ENCODE results near the gene RERG. TPM values are rescaled to one million over a fixed set of nuclear protein-coding genes. Genes with fewer than 3 reads are reported as not detected.
A peak's percentile ranks its signal among the peaks of the same experiment; 100 is the strongest.

The RERG gene
- polyA plus RNA-seq, 1 donor = 34.5 TPM

GRCh38 chr12:15192720-15193119, 28.5 kb downstream of the RERG start:
- DNase-seq = no peak

DNA sequence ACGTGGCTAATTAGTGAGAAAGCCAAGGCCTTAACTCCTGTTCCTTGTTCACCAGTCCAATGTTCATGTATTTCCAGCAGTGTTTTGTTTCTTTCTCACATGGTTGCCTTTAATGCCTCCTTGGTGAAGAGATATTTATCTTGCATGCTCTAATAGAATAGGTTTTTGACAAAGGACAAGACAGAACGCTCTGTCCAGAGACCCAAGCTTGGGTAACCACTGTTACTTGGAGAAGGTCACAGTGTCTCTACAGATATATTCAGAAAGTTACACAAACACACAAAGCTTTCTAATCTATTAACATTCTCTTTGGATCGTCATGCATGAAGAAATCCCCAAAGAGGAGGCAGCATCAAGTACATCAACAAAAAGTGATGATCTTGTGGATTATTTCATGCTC, 33.1 kb downstream of the RERG start:
- DNase-seq = no peak

GRCh38 chr12:15186597-15186996, 34.6 kb downstream of the RERG start:
- no peak for DNase-seq

- DNase-seq = no peak
Measured at GRCh38 chr12:15184484-15184883, 36.7 kb downstream of the RERG start.

DNA sequence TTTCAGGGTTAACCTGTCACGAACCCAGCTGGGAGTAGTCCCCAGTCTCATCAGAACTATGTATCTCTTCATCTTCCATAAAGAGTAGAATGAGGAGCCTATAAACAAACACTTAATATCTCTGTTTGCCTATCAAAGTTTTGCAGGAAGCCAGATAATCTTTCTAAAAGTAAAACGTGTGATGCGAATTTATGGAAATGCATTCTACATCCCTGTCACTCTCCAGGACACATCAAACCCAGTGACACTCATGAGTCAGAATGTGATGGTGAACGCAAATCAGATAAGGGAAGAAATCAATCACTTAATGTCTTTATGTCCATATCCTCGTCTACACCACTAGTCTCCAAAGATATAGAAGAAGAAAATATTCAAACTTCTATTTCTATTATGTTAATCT, 37.4 kb downstream of the RERG start:
- DNase-seq = no peak

DNA sequence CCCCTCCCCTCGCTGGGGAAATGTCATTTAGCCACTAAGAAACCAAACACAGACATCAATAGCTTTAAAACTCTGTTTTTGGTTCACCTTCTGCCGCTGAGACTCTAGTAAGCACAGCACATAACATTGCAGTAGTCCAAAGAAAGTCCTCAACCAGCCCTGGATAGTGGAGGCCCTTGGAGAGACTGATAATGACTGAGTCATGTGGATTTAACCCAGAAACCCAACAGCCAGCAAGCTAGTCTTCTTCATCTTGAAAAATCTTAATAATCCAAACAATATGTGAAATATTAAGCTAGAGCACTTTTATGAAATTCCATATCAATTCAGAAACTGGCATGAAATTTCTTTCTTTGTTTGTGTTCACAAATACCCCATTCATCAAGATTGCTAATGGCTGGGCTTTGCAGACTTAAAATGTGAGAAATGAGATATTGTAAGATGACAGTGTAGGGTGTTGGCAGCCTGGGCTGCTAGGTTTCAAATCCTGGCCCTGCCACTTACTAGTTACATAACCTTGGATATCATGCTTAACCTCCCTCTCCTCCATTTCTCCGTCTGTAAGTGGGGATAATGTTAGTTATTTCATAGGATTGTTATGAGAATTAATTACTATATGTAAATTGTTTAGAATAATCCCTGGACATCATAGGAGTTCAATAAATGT, 40.1 kb downstream of the RERG start:
- DNase-seq = no peak

DNA sequence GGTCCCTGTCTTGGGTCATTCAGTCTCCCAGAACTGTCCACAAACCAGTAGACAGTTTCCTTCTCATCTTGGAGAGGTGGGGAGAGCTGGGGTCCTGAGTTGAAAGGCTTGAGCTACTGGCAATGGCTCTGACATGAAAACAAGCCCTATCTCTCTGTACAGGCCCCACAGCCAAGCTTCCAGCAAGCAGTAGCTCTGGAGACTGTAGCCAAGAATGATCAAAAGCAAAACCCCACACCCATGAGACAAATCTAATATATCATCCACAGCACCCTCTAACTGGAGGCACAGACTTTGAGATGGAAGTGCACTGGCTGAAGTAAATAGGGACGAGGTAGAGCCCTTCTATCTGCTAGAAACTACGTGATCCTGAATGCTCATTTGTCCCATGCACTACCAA, 40.9 kb downstream of the RERG start:
- DNase-seq = no peak

- DNase-seq = no peak
Measured at GRCh38 chr12:15179672-15180071, 41.5 kb downstream of the RERG start.

GRCh38 chr12:15173142-15173541, 48.1 kb downstream of the RERG start:
- no peak for DNase-seq

GRCh38 chr12:15172060-15172822, 49.0 kb downstream of the RERG start:
- no peak for DNase-seq

- DNase-seq = no peak
Measured at GRCh38 chr12:15171012-15171655, 50.1 kb downstream of the RERG start.

- no peak for DNase-seq
Measured at GRCh38 chr12:15168026-15168678, 53.1 kb downstream of the RERG start.

- DNase-seq = no peak
Measured at GRCh38 chr12:15165012-15165659, 56.1 kb downstream of the RERG start.

DNA sequence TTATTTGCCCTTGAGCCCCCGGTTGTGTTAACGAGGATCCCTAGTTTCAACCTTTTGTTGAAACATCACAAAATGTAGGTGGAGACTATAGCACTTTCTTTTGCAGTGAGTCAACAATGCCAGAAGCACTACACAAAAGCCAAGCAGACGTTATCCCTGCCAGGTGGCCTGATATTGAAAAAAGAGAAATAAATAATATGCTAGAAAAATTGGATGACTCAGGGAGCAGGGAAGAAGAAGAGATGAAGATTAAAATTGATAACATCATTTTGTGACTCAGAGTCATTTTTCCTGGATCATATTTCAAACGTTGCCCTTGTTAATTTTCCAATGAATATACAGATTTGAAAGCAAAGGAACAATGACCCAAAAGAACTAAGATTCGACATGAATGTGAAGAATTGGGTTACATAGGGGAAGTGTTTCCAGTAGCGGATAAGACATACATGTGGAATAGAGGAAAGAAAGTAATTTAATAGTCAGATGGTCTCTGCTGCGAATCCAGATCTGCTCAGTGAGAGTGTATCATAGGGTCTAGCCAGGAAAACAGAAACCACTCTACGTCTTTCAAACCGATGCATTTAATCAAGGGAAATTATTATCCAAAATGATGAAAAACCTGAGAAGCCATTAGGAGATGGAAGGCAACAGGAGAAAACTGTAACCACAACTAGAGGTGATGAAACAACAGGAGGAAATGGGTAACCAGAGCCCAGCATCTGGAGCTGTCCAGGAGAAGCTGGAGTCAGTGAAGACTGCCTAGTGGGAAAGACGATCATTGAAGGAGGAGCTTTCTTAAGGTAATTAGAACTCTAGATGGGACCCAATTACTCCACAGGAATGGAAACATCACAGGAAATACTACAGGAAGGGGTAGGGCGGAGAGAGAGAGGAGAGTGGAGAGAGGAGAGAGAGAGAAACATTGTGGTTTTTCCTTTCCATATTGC, 57.9 kb downstream of the RERG start:
- no peak for DNase-seq

DNA sequence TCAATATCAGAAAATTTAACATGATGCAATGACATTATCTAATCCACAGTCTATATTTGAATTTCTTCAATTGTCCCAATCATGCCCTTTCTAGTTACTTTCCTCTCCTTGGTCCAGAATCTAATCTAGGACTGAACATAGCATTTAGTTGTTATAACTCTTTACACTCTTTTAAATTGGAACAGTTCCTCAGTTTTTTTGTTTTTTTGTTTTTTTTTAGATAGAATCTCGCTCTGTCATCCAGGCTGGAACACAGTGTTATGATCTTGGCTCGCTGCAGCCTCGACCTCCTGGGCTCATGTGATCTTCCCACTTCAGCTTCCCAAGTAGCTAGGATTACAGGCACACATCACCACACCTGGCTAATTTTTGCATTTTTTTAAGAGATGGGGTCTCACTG, 63.1 kb downstream of the RERG start:
- no peak for DNase-seq

DNA sequence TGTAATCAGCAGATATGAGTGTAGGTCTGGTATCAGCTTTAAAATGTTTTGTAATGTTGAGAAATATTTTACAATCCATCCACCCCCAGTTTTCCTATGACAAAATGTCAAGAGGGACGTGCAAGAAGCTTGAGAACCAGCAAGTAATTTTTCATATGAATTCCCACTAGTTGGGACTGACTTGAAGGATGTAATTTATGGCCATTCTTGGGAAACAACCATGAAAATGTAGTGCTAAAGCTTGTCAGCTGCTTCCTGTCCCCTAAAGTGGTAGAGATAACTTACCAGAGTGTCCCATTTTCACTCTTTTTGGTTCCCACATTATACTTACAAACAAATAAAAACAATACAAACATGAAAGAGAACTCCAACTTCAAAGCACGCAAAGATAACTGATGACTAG, 63.9 kb downstream of the RERG start:
- peak; percentile 57 for DNase-seq

- no peak for DNase-seq
Measured at GRCh38 chr12:15155271-15155670, 65.9 kb downstream of the RERG start.

GRCh38 chr12:15154103-15154502, 67.1 kb downstream of the RERG start:
- DNase-seq = no peak

DNA sequence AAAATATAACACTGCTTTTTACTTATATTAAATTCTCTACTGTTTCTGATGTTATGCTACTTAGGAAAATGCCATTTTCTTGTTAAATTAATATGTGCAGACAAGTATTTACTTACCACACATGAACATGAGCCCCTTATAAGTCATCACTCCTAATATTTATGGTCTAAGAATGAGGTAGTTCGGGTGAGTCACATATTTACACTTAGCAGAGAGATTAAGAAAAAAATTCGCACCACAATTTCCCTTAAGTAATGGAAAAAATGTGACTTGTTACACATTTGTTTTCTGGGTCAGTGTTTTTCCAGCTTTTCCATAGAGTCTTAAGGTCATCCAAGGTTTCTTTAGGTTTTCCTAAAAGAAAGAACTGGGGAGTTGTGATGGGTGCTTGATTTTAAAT, 68.3 kb downstream of the RERG start:
- DNase-seq = no peak

DNA sequence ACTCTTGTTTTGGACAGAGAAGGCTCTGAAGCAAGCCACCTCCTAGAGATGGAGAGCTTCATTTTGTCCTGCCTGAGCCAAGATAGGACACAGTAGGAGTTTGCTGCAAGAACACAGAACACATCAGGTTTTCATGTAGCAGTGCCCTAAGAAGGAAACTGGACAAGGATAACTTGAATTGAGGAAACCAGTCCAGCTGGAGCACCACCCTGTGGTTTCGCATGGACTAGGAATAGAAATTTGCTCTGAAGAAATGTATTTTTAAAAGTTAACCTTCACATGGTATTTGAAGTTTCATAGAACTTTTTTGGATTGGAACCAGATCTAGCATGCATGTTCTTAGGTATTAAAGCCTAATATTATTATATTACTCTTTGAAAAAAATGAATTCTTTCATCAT, 68.8 kb downstream of the RERG start:
- DNase-seq = no peak

All from left kidney (tissue), 2 donors.